Measurements from ENCODE around the gene ALDH1A2. TPM values are rescaled to one million over a fixed set of nuclear protein-coding genes. Genes with fewer than 3 reads are reported as not detected.
"Not testable (repeated sequence)": the region's sequence is repeated elsewhere in the genome, so short reads cannot be mapped to it uniquely, and the experiment has no call there.

The ALDH1A2 gene
- polyA plus RNA-seq, 4 donors: 0.45 to 2.5 (median 0.97) TPM; not detected in 1

DNA sequence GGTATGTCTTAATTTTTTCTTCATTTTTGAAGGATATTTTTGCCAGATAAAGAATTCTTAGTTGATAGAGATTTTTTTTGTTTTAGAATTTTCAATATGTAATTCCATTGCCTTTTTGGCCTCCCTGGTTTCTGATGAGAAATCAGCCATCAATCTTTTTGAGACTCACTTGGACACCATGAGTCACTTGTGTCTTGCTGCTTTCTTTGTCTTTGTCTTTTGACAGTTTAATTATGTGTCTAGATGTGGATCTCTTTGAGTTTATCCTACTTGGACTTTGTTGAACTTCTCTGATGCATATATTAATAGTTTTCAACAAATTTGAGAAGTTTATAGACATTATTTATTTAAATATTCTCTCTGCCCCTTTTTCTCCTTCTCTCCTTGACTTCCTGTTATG is 38.0 kb upstream of the ALDH1A2 start:
- Histone ChIP-seq H3K36me3 (ENCODE audit: control insufficient read depth in 3 of 3, insufficient read depth in 2 of 3, low read depth in 1 of 3, low read length in 3 of 3) (no peaks in the 10 kb centered on the region), H3K4me3 (ENCODE audit: low read depth in 1 of 3, low read length in 3 of 3) (no peak overlapping the region), H3K27me3 (ENCODE audit: control insufficient read depth in 3 of 3, insufficient read depth in 3 of 3, low read length in 3 of 3) (no peaks in the 10 kb centered on the region), H3K9me3 (ENCODE audit: control insufficient read depth in 2 of 2, insufficient read depth in 1 of 2, low read depth in 1 of 2, low read length in 1 of 2) (no peaks in the 10 kb centered on the region), H3K27ac (ENCODE audit: low read depth in 1 of 3, low read length in 2 of 3) (no peak overlapping the region), H3K4me1 (ENCODE audit: control insufficient read depth in 3 of 3, insufficient read depth in 2 of 3, low read depth in 1 of 3, low read length in 2 of 3) (no peaks in the 10 kb centered on the region)
- DNase-seq: no peak
- no peak for FAIRE-seq

DNA sequence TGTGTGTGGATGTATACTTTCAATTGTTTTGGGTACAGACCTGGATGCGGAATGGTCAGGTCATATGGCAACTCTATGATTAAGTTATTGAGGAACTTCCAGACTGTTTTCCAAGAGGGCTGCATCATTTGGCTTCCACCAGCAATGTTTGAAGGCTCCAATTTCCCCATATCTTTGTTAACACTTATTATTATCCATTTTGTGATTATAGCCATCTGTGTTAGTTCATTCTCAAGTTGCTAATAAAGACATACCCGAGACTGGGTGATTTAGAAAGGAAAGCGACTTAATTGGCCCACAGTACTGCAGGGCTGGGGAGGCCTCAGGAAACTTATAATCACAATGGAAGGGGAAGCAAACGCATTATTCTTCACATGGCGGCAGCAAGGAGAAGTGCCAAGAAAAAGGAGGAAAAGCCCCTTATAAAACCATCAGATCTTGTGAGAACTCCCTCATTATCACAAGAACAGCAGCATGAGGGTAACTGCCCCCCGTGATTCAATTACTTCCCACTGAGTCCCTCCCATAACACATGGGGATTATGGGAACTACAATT is 31.1 kb upstream of the ALDH1A2 start:
- FAIRE-seq (no peak), DNase-seq (no peak)
- Histone ChIP-seq H3K4me3 (ENCODE audit: low read depth in 1 of 3, low read length in 3 of 3) (no peak overlapping the region), H3K9me3 (ENCODE audit: control insufficient read depth in 2 of 2, insufficient read depth in 1 of 2, low read depth in 1 of 2, low read length in 1 of 2) (no peaks in the 10 kb centered on the region), H3K27ac (ENCODE audit: low read depth in 1 of 3, low read length in 2 of 3) (no peak overlapping the region), H3K27me3 (ENCODE audit: control insufficient read depth in 3 of 3, insufficient read depth in 3 of 3, low read length in 3 of 3) (no peaks in the 10 kb centered on the region), H3K36me3 (ENCODE audit: control insufficient read depth in 3 of 3, insufficient read depth in 2 of 3, low read depth in 1 of 3, low read length in 3 of 3) (no peaks in the 10 kb centered on the region), H3K4me1 (ENCODE audit: control insufficient read depth in 3 of 3, insufficient read depth in 2 of 3, low read depth in 1 of 3, low read length in 2 of 3) (no peaks in the 10 kb centered on the region)
- WGBS, 3 donors: 85 to 89% (median 88%) methylated on average over 6 of the region's 6 CpGs

DNA sequence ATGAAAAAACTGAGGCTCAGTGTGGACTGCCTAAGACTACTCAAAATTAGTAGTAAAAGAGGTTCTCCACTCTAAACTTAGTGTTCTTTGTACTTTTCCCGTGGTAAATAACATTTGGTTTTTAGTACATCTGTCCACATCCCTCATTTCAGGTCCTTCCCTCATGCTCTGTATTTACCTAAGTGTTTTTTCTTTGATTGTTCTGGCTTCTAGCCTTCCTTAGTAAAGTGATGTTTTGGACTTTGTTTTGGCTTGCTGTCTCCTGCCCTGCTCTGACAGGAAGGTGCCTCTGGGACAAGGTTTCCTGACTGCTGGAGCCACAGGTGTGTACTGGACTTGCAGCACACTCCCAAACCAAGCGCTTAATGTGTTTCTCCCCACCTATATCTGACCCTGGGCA is 29.9 kb upstream of the ALDH1A2 start:
- H3K27me3 ChIP-seq (ENCODE audit: control insufficient read depth in 3 of 3, insufficient read depth in 3 of 3, low read length in 3 of 3): no peaks in the 10 kb centered on the region
- H3K27ac ChIP-seq (ENCODE audit: low read depth in 1 of 3, low read length in 2 of 3): no peak overlapping the region
- DNase-seq: peak in 1 of 2 donors; percentile 6
- H3K9me3 ChIP-seq (ENCODE audit: control insufficient read depth in 2 of 2, insufficient read depth in 1 of 2, low read depth in 1 of 2, low read length in 1 of 2): no peaks in the 10 kb centered on the region
- no peaks in the 10 kb centered on the region for H3K4me1 ChIP-seq (ENCODE audit: control insufficient read depth in 3 of 3, insufficient read depth in 2 of 3, low read depth in 1 of 3, low read length in 2 of 3)
- no peak overlapping the region for H3K4me3 ChIP-seq (ENCODE audit: low read depth in 1 of 3, low read length in 3 of 3)
- no peak for FAIRE-seq
- 19 to 60% (median 25%) methylated on average over 2 of the region's 2 CpGs for WGBS, 3 donors
- no peaks in the 10 kb centered on the region for H3K36me3 ChIP-seq (ENCODE audit: control insufficient read depth in 3 of 3, insufficient read depth in 2 of 3, low read depth in 1 of 3, low read length in 3 of 3)

DNA sequence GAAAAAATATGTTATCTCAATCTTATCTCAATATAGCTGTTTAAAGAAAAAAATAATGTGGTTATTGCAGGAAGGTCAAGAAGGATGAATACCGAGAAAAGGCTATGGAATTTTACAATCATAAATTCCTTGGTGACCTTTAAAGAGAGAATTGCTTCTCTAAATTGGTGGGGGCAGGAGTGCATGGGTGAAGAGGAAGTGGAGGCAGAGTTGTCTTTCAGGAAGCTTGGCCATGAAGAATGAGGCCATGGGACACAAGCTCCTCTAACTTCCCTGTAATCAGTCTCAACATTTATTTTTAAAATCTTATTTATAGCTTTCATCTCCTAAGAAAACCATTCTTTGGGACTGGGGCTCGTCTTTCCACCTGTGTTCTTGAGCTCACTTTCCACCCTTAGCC is 22.4 kb upstream of the ALDH1A2 start:
- 43 to 45% (median 44%) methylated on average over 2 of the region's 2 CpGs for WGBS, 3 donors
- Histone ChIP-seq H3K36me3 (ENCODE audit: control insufficient read depth in 3 of 3, insufficient read depth in 2 of 3, low read depth in 1 of 3, low read length in 3 of 3) (no peaks in the 10 kb centered on the region), H3K4me3 (ENCODE audit: low read depth in 1 of 3, low read length in 3 of 3) (no peak overlapping the region), H3K4me1 (ENCODE audit: control insufficient read depth in 3 of 3, insufficient read depth in 2 of 3, low read depth in 1 of 3, low read length in 2 of 3) (no peaks in the 10 kb centered on the region), H3K27me3 (ENCODE audit: control insufficient read depth in 3 of 3, insufficient read depth in 3 of 3, low read length in 3 of 3) (peaks cover 0 to 4% (median 0%) of the 10 kb centered on the region in 3 donors), H3K27ac (ENCODE audit: low read depth in 1 of 3, low read length in 2 of 3) (no peak overlapping the region), H3K9me3 (ENCODE audit: control insufficient read depth in 2 of 2, insufficient read depth in 1 of 2, low read depth in 1 of 2, low read length in 1 of 2) (no peaks in the 10 kb centered on the region)
- FAIRE-seq: no peak
- DNase-seq: no peak

DNA sequence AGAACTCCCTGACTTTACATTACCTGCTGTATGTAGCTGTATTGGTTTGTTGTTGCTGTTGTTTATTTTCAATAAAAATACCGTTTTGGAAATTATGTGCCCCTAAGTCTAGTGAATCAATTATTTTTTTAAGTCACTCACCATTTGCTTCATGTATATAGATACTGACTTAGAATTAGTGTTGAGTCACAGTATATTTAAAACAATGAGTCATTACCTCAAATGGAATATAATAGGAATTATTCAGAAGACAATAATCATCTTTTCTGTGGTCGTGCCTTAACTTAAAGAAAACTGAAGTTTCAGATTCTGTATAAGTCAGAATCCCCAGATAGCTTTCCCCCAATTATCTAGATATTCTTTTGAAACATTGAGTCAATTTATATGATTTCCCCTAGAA is 21.0 kb upstream of the ALDH1A2 start:
- FAIRE-seq (no peak), DNase-seq (no peak)
- Histone ChIP-seq H3K36me3 (ENCODE audit: control insufficient read depth in 3 of 3, insufficient read depth in 2 of 3, low read depth in 1 of 3, low read length in 3 of 3) (no peaks in the 10 kb centered on the region), H3K27me3 (ENCODE audit: control insufficient read depth in 3 of 3, insufficient read depth in 3 of 3, low read length in 3 of 3) (peaks cover 0 to 4% (median 0%) of the 10 kb centered on the region in 3 donors), H3K9me3 (ENCODE audit: control insufficient read depth in 2 of 2, insufficient read depth in 1 of 2, low read depth in 1 of 2, low read length in 1 of 2) (no peaks in the 10 kb centered on the region), H3K4me3 (ENCODE audit: low read depth in 1 of 3, low read length in 3 of 3) (no peak overlapping the region), H3K4me1 (ENCODE audit: control insufficient read depth in 3 of 3, insufficient read depth in 2 of 3, low read depth in 1 of 3, low read length in 2 of 3) (no peaks in the 10 kb centered on the region), H3K27ac (ENCODE audit: low read depth in 1 of 3, low read length in 2 of 3) (no peak overlapping the region)
- WGBS, 3 donors: 57 to 75% (median 62%) methylated on average over 2 of the region's 2 CpGs

DNA sequence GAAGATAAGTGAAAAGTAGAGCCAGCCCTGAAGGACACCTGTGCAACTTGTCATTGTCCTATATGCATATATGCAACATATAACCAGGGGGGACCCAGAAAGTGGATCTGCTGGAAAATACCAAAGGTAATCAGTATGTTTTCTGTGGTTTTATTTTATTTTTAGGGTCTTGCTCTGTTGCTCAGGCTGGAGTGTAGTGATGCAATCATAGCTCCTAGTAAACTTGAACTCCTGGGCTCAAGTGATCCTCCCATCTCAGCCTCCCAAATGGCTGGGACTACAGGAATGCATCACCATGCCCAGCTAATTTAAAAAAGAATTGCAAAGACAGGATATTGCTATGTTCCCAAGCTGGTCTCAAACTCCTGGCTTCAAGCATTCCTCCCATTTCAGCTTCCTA is 18.0 kb upstream of the ALDH1A2 start:
- no peak overlapping the region for H3K4me3 ChIP-seq (ENCODE audit: low read depth in 1 of 3, low read length in 3 of 3)
- no peak for FAIRE-seq
- peaks cover 0 to 4% (median 0%) of the 10 kb centered on the region in 3 donors for H3K27me3 ChIP-seq (ENCODE audit: control insufficient read depth in 3 of 3, insufficient read depth in 3 of 3, low read length in 3 of 3)
- no peaks in the 10 kb centered on the region for H3K36me3 ChIP-seq (ENCODE audit: control insufficient read depth in 3 of 3, insufficient read depth in 2 of 3, low read depth in 1 of 3, low read length in 3 of 3)
- H3K9me3 ChIP-seq (ENCODE audit: control insufficient read depth in 2 of 2, insufficient read depth in 1 of 2, low read depth in 1 of 2, low read length in 1 of 2): no peaks in the 10 kb centered on the region
- no peak overlapping the region for H3K27ac ChIP-seq (ENCODE audit: low read depth in 1 of 3, low read length in 2 of 3)
- H3K4me1 ChIP-seq (ENCODE audit: control insufficient read depth in 3 of 3, insufficient read depth in 2 of 3, low read depth in 1 of 3, low read length in 2 of 3): no peaks in the 10 kb centered on the region
- no peak for DNase-seq

DNA sequence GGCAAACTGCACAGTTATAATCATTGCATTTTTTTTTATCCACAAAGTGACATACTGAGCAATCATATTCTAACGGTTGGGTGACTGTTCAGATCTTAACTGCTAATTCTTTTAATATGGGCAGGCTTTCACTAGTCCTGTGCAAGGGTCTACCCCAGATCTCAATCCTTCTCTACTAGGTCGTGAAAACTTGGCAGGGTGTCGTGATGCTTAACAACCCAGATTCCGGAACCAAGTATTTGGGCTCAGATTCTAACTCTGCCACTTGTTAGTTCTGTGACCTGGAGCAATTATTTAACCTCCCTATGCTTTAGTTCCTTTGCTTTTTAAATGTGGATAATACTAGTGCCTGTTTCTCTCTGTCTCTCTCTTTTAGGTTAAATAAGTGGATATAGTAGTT is 16.4 kb upstream of the ALDH1A2 start:
- Histone ChIP-seq H3K4me3 (ENCODE audit: low read depth in 1 of 3, low read length in 3 of 3) (no peak overlapping the region), H3K9me3 (ENCODE audit: control insufficient read depth in 2 of 2, insufficient read depth in 1 of 2, low read depth in 1 of 2, low read length in 1 of 2) (no peaks in the 10 kb centered on the region), H3K27ac (ENCODE audit: low read depth in 1 of 3, low read length in 2 of 3) (no peak overlapping the region), H3K36me3 (ENCODE audit: control insufficient read depth in 3 of 3, insufficient read depth in 2 of 3, low read depth in 1 of 3, low read length in 3 of 3) (no peaks in the 10 kb centered on the region), H3K4me1 (ENCODE audit: control insufficient read depth in 3 of 3, insufficient read depth in 2 of 3, low read depth in 1 of 3, low read length in 2 of 3) (no peaks in the 10 kb centered on the region), H3K27me3 (ENCODE audit: control insufficient read depth in 3 of 3, insufficient read depth in 3 of 3, low read length in 3 of 3) (peaks cover 0 to 4% (median 0%) of the 10 kb centered on the region in 3 donors)
- no peak for DNase-seq
- FAIRE-seq: no peak
- 86 to 91% (median 90%) methylated on average over 4 of the region's 4 CpGs for WGBS, 3 donors

DNA sequence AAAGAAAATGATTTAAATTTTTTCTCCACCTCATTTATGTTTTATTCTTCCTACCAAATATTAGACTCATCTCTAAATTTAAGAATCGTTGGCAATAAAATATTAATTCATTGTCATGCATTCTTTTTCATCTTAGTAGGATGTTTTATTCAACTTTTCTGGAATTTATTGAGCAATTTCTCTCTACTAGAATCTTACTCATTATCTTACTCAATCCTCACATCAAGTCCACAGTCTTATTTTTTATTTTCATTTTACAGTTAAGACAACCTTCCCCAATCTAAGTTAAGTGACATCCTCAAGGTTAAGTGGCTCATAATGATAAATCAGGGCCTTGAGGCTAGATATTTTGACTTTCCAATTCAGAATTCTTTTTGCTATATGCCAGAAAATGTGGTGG is 15.9 kb upstream of the ALDH1A2 start:
- Histone ChIP-seq H3K27me3 (ENCODE audit: control insufficient read depth in 3 of 3, insufficient read depth in 3 of 3, low read length in 3 of 3) (peaks cover 0 to 4% (median 0%) of the 10 kb centered on the region in 3 donors), H3K27ac (ENCODE audit: low read depth in 1 of 3, low read length in 2 of 3) (no peak overlapping the region), H3K4me3 (ENCODE audit: low read depth in 1 of 3, low read length in 3 of 3) (no peak overlapping the region), H3K4me1 (ENCODE audit: control insufficient read depth in 3 of 3, insufficient read depth in 2 of 3, low read depth in 1 of 3, low read length in 2 of 3) (no peaks in the 10 kb centered on the region), H3K9me3 (ENCODE audit: control insufficient read depth in 2 of 2, insufficient read depth in 1 of 2, low read depth in 1 of 2, low read length in 1 of 2) (no peaks in the 10 kb centered on the region), H3K36me3 (ENCODE audit: control insufficient read depth in 3 of 3, insufficient read depth in 2 of 3, low read depth in 1 of 3, low read length in 3 of 3) (no peaks in the 10 kb centered on the region)
- WGBS, 3 donors: 76 to 92% (median 89%) methylated on average over 1 of the region's 1 CpG
- DNase-seq (no peak), FAIRE-seq (no peak)

DNA sequence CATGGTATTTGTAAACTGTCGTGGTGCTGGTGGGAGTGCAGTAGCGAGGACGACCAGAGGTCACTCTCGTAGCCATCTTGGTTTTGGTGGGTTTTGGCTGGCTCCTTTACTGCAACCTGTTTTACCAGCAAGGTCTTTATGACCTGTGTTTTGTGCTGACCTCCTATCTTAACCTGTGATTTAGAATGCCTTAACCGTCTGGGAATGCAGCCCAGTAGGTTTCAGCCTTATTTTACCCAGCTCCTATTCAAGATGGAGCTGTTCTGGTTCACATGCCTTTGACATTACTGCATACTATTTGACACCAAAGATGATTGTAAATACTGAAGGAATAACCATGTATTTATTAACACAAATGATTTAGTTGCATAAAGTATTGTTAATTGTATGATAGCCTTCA is 15.4 kb upstream of the ALDH1A2 start:
- H3K4me3 ChIP-seq (ENCODE audit: low read depth in 1 of 3, low read length in 3 of 3): not testable (repeated sequence)

More for the DNA sequence above, 15.4 kb upstream of the ALDH1A2 start:
- not testable (repeated sequence) for H3K27ac ChIP-seq (ENCODE audit: low read depth in 1 of 3, low read length in 2 of 3); H3K27me3 ChIP-seq (ENCODE audit: control insufficient read depth in 3 of 3, insufficient read depth in 3 of 3, low read length in 3 of 3); H3K36me3 ChIP-seq (ENCODE audit: control insufficient read depth in 3 of 3, insufficient read depth in 2 of 3, low read depth in 1 of 3, low read length in 3 of 3); H3K9me3 ChIP-seq (ENCODE audit: control insufficient read depth in 2 of 2, insufficient read depth in 1 of 2, low read depth in 1 of 2, low read length in 1 of 2); DNase-seq; H3K4me1 ChIP-seq (ENCODE audit: control insufficient read depth in 3 of 3, insufficient read depth in 2 of 3, low read depth in 1 of 3, low read length in 2 of 3); FAIRE-seq
- WGBS, 3 donors: 89 to 92% (median 91%) methylated on average over 5 of the region's 5 CpGs
